Skeletal muscle cell (primary cell): ENCODE measurements around the gene VAV2.

ENCODE experiments used
- DNase-seq: peaks from one replicate; pipeline ENCODE4 v3.0.0-alpha.2; 2010; ENCODE audit warnings: low read depth
- H3K4me3 ChIP-seq: 2 replicates; pipeline ENCODE4 v1.5.1; 2011; ENCODE audit warnings: low read depth, mild to moderate bottlenecking, control low read depth, low read length, moderate library complexity

Gene VAV2

DNA sequence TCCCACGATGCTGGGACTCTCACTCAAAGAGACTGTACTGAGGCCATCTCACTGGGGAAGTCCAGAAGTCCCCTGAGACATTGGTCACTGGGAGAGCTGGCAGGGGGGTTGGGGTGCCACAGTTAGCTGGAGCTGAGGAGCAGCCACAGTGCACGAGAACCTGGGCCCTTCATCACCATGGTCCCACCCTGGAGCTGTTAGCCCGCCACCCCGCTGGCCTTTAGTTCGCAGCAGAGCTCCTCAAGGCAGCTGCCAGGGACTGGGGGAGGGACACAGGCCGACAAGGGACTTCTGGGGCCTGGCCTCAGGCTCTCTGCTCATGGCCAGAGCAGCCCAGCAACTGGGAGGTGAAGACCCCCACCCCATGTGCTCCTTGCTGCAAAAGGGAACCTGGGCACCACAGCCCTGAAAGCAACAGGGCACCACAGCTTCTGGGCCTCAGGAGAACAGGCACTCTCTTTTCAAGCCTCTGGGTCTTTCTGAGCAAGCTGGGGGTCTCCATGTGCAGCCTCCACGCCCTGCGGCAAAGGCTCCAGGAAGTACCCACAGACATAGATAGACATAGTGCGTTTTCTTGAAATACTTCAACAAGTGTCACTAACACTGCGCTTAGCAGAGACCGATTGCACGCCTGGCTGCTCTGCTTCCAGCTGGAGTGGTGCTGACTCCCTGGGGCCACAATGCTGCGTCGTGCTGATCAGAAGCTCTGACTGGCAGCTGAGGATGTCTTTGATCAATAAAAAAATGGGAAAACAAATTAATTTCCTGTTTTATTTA, 46.0 kb downstream of the VAV2 start:
- no peak overlapping the region for H3K4me3 ChIP-seq
- DNase-seq: no peak

DNA sequence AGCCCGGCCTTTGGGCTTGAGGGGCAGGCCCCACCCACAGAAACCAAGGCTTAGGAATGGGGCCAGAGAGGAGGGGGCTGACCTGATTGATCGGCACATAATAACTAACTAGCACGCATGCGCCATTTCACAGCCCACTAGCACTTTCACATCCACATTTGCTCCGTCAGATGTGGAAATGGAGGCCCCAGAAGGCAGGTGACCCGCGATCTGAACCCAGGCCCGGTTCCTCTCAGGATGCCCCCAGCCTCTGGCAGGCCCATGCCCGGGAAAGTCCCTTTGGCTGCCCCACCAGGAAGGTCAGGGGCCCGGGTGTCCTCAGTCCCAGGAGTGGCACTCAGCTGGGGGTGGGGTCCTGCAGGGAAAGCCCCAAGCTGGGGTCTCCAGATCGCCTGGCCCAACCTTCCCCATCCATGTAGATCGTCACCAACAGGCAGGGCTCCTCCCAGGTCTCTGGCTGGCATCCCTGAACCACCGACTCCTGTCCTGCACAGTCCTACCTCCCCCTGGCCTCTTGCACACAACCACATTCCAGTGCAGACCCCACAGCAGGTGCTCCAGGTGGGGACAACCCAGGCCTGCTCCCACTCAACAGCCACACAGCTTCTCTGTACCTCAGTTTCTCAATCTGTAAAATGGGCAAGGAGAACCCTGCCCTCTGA, 46.7 kb downstream of the VAV2 start:
- no peak overlapping the region for H3K4me3 ChIP-seq
- no peak for DNase-seq

DNA sequence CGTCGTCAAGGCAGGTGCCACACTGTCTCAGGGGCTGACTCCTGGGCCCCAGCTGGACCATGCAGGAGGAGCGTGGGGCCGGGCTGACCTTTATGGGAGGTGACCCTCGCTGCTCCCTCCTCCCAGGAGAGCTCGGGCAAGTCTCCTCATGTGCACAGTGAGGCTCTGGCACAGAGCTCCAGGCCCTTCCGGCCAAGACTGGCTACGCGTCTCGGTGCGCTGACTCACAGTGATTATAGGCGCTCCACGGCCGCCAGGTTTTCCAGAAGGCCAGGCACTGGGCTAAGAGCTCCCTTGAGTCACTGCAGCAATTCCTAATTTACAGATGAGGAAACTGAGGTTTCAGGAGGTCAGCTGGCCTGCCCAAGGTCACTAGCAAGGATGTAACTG, 47.4 kb downstream of the VAV2 start:
- DNase-seq: no peak
- H3K4me3 ChIP-seq: no peak overlapping the region

DNA sequence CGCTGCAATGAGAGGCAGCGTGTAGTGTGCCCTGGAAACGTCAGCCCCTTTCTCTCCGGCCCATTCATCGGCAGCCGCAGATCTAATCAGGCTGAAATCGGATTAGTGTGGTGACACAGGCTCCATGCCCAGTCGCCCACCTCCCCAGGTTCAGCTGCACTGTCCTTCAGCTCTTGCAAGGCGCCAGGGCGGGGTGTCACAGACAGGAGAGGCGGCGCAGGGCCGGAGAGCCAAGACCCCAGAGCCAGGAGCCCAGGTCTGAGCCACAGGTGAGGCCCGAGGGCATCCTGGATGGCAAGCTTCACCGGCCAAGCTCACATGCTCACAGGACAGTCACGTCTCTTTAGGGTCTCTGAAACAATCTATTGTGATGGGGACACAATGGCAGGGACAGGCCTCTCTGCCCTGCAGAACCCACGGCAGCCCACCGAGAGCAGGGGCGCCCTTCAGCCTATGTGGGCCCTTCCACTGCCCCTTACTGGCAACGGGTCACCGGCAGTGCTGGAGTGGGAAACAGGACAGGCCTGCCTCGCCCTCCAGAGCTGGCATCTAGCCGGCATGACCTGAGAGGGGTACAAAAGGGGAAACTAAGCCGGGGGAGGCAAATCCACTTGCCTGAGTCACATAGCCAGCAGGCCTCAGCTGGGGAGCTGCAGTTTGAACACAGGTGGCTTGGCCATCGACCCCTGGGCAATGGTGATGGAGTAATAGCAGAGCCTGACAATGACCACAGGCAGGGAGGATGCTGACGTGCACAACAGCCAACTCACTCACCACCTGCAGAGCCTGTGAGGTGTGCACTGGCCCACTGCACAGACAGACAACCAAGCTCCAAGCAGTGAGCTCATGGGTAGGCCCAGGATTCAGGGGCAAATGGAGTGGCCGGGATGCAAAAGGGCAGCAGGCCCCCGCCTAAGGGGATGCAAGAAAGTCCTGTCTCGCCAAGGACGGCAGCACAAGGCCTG, 48.1 kb downstream of the VAV2 start:
- H3K4me3 ChIP-seq: no peak overlapping the region
- DNase-seq: no peak

DNA sequence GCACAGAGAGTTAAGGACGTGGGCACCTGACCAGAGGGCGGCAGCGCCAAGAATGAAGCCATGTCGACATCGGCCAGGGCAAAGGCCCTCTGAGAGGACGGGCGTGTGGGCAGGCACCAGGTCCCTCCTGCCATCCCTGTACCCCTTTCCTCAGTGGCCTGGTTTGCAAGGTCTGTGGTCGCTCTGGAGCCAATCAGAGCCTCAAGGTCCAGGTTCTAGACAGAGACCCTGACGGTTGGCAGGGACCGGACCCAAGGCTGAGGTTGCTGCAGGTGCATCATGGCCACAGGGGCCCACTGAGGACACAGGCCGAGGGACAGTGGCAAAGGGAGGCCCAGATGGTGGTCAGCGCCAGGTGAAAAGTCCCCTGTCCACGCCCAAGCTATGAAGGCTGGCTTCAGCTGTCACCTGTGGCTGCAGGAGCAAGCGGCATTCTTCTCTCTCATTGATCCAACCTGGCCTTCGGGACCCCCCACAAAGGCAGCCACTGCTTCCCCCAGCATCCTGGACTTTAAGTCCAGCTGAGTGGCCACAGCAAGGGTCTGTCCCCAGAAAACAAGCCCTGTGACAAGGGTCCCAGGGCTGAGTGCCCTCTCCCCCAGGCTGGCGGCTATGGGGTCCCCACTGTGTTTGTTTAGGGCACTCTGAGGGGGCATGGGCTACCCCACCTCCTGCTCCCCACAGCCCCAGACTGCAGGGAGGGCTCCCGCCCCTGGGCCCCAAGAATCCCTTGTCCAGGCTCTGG, 48.9 kb downstream of the VAV2 start:
- H3K4me3 ChIP-seq: no peak overlapping the region
- DNase-seq: no peak

DNA sequence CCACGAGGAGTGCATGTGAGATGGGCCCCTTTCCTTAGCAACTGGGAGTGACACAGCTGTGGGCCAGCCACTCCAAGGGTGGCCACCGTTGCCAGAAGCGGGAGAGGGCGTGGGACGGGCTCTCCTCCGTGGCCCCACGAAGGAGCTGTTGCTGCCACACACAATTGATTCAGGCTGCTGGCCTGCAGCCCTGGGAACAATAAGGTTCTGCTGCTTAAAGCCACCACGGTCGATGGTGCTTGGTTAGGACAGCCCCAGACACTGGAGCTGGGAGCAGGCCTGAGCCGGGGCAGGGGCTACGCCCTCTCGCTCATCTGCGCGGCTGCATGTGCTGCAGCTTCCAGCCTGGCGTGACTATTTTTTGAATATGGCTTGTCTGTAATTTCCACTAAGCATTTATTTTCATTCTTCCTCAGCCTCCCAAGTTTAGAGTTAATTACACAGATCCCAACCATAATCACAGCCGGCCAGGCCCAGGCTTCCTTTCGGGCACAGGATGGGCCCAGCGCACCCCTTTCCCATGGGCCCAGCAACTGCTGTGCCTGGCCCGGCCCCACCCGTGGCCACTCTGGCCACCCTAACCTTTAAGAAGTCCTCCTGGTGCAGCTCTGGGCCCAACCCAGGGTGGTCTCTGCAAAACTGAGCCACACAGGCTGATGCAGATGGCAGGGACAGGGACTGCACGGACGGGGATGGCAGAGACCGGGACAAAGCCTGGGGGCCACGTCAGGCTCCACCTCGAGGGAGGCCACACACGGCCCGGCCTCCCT, 49.7 kb downstream of the VAV2 start:
- no peak overlapping the region for H3K4me3 ChIP-seq
- no peak for DNase-seq

DNA sequence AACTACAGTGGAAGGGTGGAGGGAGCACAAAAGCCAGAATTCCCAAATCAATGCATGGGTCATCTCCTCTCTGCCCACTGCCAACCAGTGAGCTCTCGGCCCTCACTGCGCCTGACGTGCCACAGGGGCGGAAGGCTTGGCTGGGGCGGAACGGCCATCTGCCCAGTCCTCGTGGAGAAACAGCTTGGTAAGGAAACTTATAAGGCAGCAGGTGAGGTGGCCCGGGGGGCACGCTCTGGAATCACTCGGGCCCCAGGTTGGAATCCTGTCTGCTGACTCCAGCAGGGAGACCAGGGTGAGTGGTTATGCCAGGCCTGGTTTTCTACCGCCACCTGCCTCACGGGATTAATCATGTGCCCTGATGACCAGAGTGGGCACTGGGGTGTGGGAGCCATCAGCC, 52.3 kb downstream of the VAV2 start:
- DNase-seq: no peak

DNA sequence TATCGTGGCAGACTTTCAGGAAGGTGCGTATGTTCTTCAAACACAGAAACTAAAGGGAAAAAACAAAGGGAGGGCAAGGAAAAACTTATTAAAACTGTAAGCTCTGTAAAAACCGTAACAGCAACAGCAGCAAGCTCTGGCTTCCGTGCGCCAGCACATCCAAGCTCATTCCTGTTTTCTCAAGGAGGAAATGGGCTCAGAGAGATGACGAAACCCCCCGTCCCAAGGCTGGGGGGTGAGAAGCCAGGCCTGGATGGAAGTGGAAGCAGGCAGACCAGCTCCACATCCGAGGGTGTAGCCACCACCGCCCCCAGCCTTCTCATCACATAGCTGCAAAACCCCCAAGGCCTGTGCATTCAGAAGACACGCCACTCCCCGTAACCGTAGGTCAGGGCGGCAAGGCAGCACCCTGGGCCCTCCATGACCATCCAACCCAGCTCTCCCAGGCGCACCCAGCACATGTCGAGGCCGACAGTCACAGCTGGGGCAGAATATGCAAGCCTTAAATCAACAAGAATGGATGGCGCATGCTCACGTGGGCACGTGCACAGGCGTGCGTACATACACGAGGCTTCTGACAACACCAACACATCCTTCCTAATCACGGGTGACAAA, 52.8 kb downstream of the VAV2 start:
- H3K4me3 ChIP-seq: no peak overlapping the region
- DNase-seq: no peak

More for the DNA sequence above, 52.3 kb downstream of the VAV2 start:
- H3K4me3 ChIP-seq: no peak overlapping the region

DNA sequence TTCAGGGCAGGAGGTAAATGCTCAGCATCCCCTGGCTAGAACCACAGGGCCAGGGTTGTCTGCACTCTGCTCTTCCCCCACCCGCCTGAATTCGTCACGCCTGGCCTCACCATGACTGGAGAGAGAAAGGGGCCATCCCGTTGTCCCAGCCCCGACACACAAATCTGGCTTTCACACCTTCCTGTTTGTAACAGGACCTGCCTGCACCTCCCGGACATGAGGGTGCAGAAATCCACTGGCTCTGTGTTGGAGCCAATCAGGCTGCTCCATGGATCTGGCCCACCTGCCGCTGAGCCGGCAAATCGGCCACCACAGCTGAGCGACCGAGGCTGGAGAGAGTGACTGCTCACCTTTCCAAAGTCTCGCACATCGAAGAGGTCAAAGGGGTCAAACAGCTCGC, 53.4 kb downstream of the VAV2 start:
- H3K4me3 ChIP-seq: no peak overlapping the region
- no peak for DNase-seq

DNA sequence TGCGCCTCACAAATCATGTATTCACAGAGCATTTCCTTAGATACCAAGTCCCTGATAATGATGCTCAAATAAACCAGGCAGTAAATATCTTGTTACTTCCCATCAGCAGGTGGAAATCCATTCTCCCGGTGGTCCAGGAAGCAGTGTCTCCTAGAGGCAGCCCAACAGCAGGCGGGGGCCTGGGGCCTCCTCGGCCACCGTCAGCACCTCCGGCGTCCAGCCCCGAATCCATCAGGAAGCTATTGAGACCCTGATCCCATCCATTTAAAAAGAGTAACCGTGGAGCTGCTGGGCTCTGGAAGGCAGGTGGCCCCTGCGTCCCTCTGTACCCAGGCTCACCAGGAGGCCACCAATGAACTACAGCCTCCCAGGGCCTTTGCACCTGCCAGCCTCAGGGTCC, 54.0 kb downstream of the VAV2 start:
- DNase-seq: no peak
- no peak overlapping the region for H3K4me3 ChIP-seq

DNA sequence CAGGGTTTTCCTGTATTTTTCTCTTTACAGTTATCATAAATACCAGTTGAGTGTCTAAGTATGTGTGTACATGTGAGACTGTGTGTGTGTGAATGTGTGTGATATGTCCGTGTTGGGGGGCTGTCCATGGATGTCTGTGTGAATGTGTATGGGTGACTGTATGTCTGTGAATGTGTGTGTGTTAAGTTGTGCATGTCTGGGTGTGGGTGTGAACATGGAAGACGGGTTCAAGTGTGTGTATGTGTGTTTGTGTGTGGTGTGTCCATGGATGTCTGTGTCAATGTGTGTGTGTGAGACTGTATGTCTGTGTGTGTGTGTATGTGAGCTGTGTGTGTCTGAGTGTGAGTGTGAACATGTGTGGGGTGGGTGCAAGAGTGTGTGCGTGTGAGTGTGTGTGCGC, 55.0 kb downstream of the VAV2 start:
- DNase-seq: no peak
- H3K4me3 ChIP-seq: no peak overlapping the region

DNA sequence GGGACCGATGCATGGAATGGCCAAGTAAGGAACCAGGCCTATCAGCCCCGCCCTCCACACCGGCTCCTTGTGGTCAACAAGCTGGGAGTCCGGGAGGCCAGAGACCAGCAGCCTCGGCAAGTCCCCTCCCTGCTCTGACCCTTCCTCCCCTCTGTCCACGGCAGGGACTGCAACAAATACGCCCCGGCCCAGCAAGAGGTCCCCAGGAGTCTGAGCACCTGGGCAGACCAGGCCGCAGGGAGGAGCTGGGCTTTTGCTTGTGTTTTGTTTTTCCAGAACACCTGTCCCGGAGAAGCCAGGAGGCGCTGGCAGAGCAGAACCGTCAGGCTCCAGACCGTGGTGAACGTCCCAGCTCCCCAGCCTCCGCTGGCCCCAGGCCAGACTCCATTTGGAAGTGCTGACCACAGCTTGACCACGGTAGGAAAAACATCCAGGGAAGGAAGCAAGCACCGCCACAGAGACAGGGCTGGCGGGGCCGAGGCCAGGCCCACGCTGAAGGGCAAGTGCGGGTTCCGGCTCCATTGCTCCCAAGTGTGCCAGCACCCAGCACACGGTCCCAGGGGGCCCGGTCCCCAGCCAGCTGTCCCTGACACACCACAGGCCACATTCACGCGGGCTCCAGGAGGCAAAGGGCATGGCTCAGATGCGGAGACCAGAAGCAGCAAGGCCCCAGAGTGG, 56.7 kb downstream of the VAV2 start:
- H3K4me3 ChIP-seq: no peak overlapping the region
- peak; percentile 45 for DNase-seq

DNA sequence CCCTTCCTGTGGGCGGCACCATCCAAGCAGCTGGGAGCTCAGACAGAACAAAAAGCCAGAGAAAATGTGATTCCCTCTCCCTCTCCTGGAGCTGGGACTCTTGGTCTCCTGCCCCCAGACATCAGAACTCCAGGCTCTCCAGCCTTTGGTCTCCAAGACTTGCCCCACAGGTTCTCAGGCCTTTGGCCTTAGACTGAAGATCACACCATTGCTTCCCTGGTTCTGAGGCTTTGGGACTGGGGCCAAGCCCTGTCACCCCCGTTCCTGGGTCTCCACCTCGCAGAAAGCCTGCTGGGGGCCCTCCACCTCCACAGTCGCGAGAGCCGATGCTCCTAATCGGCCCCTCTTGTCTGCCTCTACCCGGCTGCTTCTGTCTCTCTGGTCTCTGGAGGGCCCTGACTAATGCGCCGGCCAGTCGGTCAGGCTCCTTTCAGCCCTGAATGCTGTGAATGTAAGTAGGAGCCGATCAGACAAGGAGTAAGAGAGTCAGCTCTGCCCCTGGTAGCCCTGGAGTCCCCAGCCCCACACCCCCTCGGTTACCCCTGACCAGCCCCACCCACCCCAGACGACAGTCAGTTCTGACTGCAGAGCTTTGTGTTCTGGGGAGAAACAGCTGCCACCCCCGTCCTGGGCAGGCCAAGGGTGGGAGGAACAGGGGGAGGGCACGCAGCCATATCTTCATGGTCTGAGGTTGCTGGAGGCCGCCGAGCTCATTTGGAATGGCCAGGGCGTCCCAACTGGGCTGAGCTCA, 57.5 kb downstream of the VAV2 start:
- DNase-seq: no peak
- no peak overlapping the region for H3K4me3 ChIP-seq

DNA sequence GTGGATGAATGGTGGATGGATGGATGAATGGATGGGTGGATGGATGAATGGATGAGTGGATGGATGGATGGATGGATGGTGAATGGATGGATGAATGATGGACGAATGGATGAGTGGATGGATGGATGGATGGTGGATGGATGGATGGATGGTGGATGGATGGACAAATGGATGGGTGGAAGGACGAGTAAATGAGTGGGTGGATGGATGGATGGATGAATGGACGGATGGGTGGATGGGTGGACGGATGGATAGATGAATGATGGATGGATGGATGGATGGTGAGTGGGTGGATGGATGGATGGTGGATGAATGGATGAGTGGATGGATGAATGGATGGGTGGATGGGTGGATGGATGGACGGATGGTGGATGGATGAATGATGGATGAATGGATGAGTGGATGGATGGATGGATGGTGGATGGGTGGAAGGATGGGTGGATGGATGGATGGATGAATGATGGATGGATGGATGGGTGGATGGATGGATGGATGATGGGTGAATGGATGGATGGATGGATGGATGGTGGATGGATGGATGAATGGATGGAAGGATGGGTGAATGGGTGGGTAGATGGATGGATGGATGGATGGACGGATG, 58.6 kb downstream of the VAV2 start:
- DNase-seq: no peak
- no peak overlapping the region for H3K4me3 ChIP-seq

DNA sequence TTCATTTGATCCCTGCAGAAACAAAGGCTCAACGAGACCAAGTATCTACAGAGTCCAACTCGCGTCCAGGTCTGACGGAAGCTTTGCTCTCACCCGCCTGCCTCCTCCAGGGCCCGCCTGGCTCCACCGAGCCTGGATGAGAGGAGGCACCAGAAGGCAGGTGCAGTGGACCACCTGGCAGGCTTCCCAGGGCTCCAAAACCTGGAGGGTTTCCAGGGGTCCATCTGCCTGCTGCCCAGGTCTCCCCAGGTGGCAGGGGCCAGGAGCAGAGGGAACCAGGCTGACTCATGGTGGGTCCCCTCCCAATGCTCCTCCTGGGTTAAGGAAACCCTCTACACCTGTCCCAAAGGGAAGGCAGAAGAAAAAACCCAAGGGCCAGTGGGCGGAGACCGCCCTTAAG, 59.5 kb downstream of the VAV2 start:
- H3K4me3 ChIP-seq: no peak overlapping the region
- no peak for DNase-seq

DNA sequence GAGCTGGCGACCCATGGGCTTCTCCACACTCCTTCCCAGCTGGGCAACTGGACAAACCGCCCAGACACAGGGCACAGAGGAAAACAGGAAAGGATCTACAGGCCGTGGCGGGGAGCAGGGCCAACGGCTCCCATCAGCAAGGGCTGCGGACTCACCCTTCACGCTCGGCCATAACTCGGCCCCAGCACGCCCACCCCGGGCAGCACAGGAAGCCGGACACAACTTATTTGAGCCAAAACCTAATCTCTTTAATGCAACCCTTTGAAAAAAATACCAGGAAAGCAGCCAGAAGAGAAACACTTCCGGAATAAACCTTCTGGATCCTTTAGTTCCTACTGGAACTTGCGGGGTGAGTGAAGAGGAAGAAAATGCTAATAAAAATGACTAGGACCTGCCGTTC, 59.9 kb downstream of the VAV2 start:
- H3K4me3 ChIP-seq: no peak overlapping the region
- no peak for DNase-seq
